SK-N-SH (cell line): ENCODE data around the gene PLCL2. TPM values are rescaled to one million over a fixed set of nuclear protein-coding genes. Genes with fewer than 3 reads are reported as not detected.

Source experiments
- CTCF ChIA-PET: fragments of 300-600, 350-600 bp; formaldehyde crosslinking; extraction: SDS; loops from one replicate; lab custom pipeline; 2021; lab: Yijun Ruan, JAX
- POLR2A ChIA-PET: fragments of 350-600 bp; sonication (Branson Sonifier 250); formaldehyde crosslinking; extraction: SDS; loops from one replicate; lab custom pipeline; 2020; ENCODE audit warnings: antibody characterized with exemption, inconsistent platforms; lab: Yijun Ruan, JAX
- DNase-seq: peaks from one replicate; pipeline ENCODE4 v3.0.0; 2012
- H2AFZ ChIP-seq: fragments of 200-600 bp; sonication (generic); 2 replicates; pipeline ENCODE4 v1.8.1; 2016; ENCODE audit warnings: antibody characterized with exemption, mild to moderate bottlenecking, low read depth
- H3F3A ChIP-seq: fragments of 200-600 bp; sonication (generic); replicated peaks from 2 replicates; pipeline ENCODE3; 2016; ENCODE audit warnings: antibody characterized with exemption, mild to moderate bottlenecking; ENCODE audit not compliant: insufficient read depth
- H3K27ac ChIP-seq, 2 experiments: fragments of 200-500 bp in 1 of 2; fragments of 200-600 bp in 1 of 2; sonication (Bioruptor generic) in 1 of 2; sonication (generic), shearing (Covaris generic) in 1 of 2; 2 replicates each; pipeline versions ENCODE4 v1.5.1 to v1.6.1; 2014 to 2016; ENCODE audit warnings: low read depth in 2 of 2, inconsistent platforms in 1 of 2, low read length in 1 of 2, mild to moderate bottlenecking in 1 of 2, mixed read lengths in 1 of 2
- H3K27me3 ChIP-seq: fragments of 200-600 bp; sonication (generic), shearing (Covaris generic); 2 replicates; pipeline ENCODE4 v1.6.1; 2016; ENCODE audit warnings: mixed run types; ENCODE audit not compliant: insufficient read depth
- H3K36me3 ChIP-seq, 2 experiments: fragments of 200-500 bp in 1 of 2; fragments of 200-600 bp in 1 of 2; sonication (Bioruptor generic) in 1 of 2; sonication (generic) in 1 of 2; replicated peaks in 1 of 2; 2 replicates each; pipeline versions ENCODE3 to v1.5.1; 2014 to 2016; ENCODE audit warnings: low read length in 1 of 2, mild to moderate bottlenecking in 1 of 2; ENCODE audit not compliant: insufficient read depth in 2 of 2, control insufficient read depth in 1 of 2
- H3K4me1 ChIP-seq, 2 experiments: fragments of 200-500 bp in 1 of 2; fragments of 200-600 bp in 1 of 2; sonication (Bioruptor generic) in 1 of 2; sonication (generic), shearing (Covaris generic) in 1 of 2; 2 replicates each; pipeline versions ENCODE4 v1.5.1 to v1.6.1; 2014 to 2016; ENCODE audit warnings: low read depth in 1 of 2, low read length in 1 of 2, mixed run types in 1 of 2; ENCODE audit not compliant: insufficient read depth in 2 of 2, control insufficient read depth in 1 of 2
- H3K4me2 ChIP-seq: fragments of 200-600 bp; sonication (generic), shearing (Covaris generic); 2 replicates; pipeline ENCODE4 v1.6.1; 2017; ENCODE audit warnings: mixed run types
- H3K4me3 ChIP-seq, 2 experiments: fragments of 200-500 bp in 1 of 2; fragments of 200-600 bp in 1 of 2; sonication (Bioruptor generic) in 1 of 2; sonication (generic), shearing (Covaris generic) in 1 of 2; 2 replicates each; pipeline versions ENCODE4 v1.5.1 to v1.8.1; 2014 to 2016; ENCODE audit warnings: low read depth in 2 of 2, inconsistent platforms in 1 of 2, low read length in 1 of 2, mild to moderate bottlenecking in 1 of 2, mixed read lengths in 1 of 2, moderate library complexity in 1 of 2
- H3K79me2 ChIP-seq: fragments of 200-600 bp; sonication (generic); 2 replicates; pipeline ENCODE4 v1.8.1; 2017; ENCODE audit warnings: mild to moderate bottlenecking; ENCODE audit not compliant: insufficient read depth
- H3K9ac ChIP-seq: fragments of 200-600 bp; sonication (generic); 2 replicates; pipeline ENCODE4 v1.6.1; 2017; ENCODE audit warnings: mixed run types
- H3K9me2 ChIP-seq: fragments of 200-600 bp; sonication (generic); 2 replicates; pipeline ENCODE4 v1.6.1; 2017; ENCODE audit warnings: mixed run types
- H3K9me3 ChIP-seq: fragments of 200-600 bp; sonication (generic); 2 replicates; pipeline ENCODE4 v1.6.1; 2017; ENCODE audit warnings: mixed run types, mild to moderate bottlenecking, moderate library complexity
- H4K20me1 ChIP-seq: fragments of 200-600 bp; sonication (generic); 2 replicates; pipeline ENCODE4 v1.6.1; 2017; ENCODE audit warnings: mild to moderate bottlenecking, mixed run types; ENCODE audit not compliant: insufficient read depth
- ELF1 ChIP-seq: IDR thresholded peaks from 2 replicates; pipeline ENCODE4 v1.4.0; 2012
- EZH2phosphoT487 ChIP-seq: fragments of 200-600 bp; sonication (generic); IDR thresholded peaks from 2 replicates; pipeline ENCODE4 v1.6.1; 2017; ENCODE audit warnings: low read depth, mixed run types, mild to moderate bottlenecking, antibody characterized with exemption, moderate library complexity, borderline replicate concordance
- FOSL2 ChIP-seq: IDR thresholded peaks from 2 replicates; pipeline ENCODE4 v1.4.0; 2012; ENCODE audit warnings: low read depth, mild to moderate bottlenecking, moderate library complexity, borderline replicate concordance
- FOXM1 ChIP-seq: IDR thresholded peaks from 2 replicates; pipeline ENCODE4 v1.4.0; 2012; ENCODE audit warnings: low read depth, mild to moderate bottlenecking
- GABPA ChIP-seq: IDR thresholded peaks from 2 replicates; pipeline ENCODE4 v1.4.0; 2012; ENCODE audit warnings: low read depth, mild to moderate bottlenecking
- GATA2 ChIP-seq: sonication (generic); formaldehyde crosslinking; IDR thresholded peaks from 2 replicates; pipeline ENCODE4 v1.5.0; 2020; ENCODE audit warnings: mild to moderate bottlenecking, missing genetic modification reagents
- MXI1 ChIP-seq: IDR thresholded peaks from 2 replicates; pipeline ENCODE4 v1.6.1; 2012; ENCODE audit warnings: mild to moderate bottlenecking, low read depth, low read length, improper control_type of control experiment
- NRF1 ChIP-seq: IDR thresholded peaks from 2 replicates; pipeline ENCODE4 v1.6.1; 2012; ENCODE audit warnings: low read depth, mild to moderate bottlenecking, low read length
- POLR2AphosphoS5 ChIP-seq: IDR thresholded peaks from 2 replicates; pipeline ENCODE4 v1.6.1; 2012; ENCODE audit warnings: low read depth, low read length
- RAD21 ChIP-seq: IDR thresholded peaks from 2 replicates; pipeline ENCODE4 v1.6.1; 2012; ENCODE audit warnings: mild to moderate bottlenecking, low read length
- RCOR1 ChIP-seq: fragments of 150-350 bp; IDR thresholded peaks from 2 replicates; pipeline ENCODE4 v1.6.1; 2017; ENCODE audit warnings: antibody characterized with exemption, low read length
- RFX5 ChIP-seq: IDR thresholded peaks from 2 replicates; pipeline ENCODE4 v1.6.1; 2012; ENCODE audit warnings: mild to moderate bottlenecking, improper control_type of control experiment, low read length
- SMC3 ChIP-seq: IDR thresholded peaks from 2 replicates; pipeline ENCODE4 v1.6.1; 2012; ENCODE audit warnings: low read depth, low read length, improper control_type of control experiment
- TEAD4 ChIP-seq: IDR thresholded peaks from 2 replicates; pipeline ENCODE4 v1.4.0; 2012; ENCODE audit warnings: mild to moderate bottlenecking, borderline replicate concordance; ENCODE audit not compliant: insufficient read depth
- WGBS: methylation state at CpG from one replicate; pipeline ENCODE4 v1.1.6; 2017; ENCODE audit warnings: low lambda C conversion rate; 5-methylcytosine and 5-hydroxymethylcytosine counted together
- polyA plus RNA-seq, 3 experiments: library from polyadenylated mRNA; depleted of rRNA; stranded (reverse); fragments of >200 nt; gene quantifications; 2 replicates each; pipeline ENCODE4 v1.2.3, GENCODE V29; 2012
- TF ChIP-seq, protein P1 (sequence below): fragments of 150-350 bp; IDR thresholded peaks from 2 replicates; pipeline ENCODE4 v1.6.1; 2016; ENCODE audit warnings: mild to moderate bottlenecking, low read depth, low read length
- TF ChIP-seq, protein P2 (sequence below): fragments of 200-600 bp; sonication (generic); IDR thresholded peaks from 2 replicates; pipeline ENCODE4 v1.6.1; 2017; ENCODE audit warnings: antibody characterized with exemption, mild to moderate bottlenecking, moderate library complexity
- TF ChIP-seq, protein P3 (sequence below): IDR thresholded peaks from 2 replicates; pipeline ENCODE4 v1.6.1; 2012; ENCODE audit warnings: mild to moderate bottlenecking, low read depth, low read length, moderate library complexity
- TF ChIP-seq, protein P4 (sequence below): IDR thresholded peaks from 2 replicates; pipeline ENCODE4; 2012

Gene PLCL2
- polyA plus RNA-seq, 1 of the 3 experiments (the other 2 are of a cell fraction): 0.85 TPM

DNA sequence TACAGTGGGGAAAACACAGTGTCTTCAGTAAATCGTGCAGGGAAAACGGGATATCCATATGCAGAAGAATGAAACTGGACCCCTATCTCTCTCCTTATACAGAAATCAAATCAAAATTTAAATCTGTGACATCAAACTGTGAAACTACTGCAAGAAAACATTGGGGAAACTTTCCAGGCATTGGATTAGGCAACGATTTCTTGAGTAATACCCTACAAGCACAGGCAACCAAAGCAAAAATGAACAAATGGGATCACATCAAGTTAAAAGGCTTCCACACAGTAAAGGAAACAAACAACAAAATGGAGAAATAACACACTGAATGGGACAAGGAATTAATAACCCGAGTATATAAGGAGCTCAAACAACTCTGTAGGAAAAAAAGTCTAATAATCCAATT, 165.3 kb downstream of the PLCL2 start:
- ChIA-PET POLR2A (no interaction called here), CTCF (no interaction called here)
- Histone ChIP-seq H3K27ac (no peak overlapping the region), H3K36me3 (peaks cover 0 to 6% of the 10 kb centered on the region in 2 experiments), H2AFZ (no peak overlapping the region), H3K4me2 (no peak overlapping the region), H3K4me1 (no peaks in the 10 kb centered on the region), H3K79me2 (no peaks in the 10 kb centered on the region), H3F3A (no peaks in the 10 kb centered on the region), H3K9me3 (no peaks in the 10 kb centered on the region), H3K4me3 (no peak overlapping the region), H3K9me2 (no peaks in the 10 kb centered on the region), H3K27me3 (no peaks in the 10 kb centered on the region), H4K20me1 (no peaks in the 10 kb centered on the region), H3K9ac (no peak overlapping the region)
- no peak for DNase-seq
- 80% methylated on average over 4 of the region's 4 CpGs for WGBS
- TF ChIP-seq EZH2phosphoT487 (no peak), GABPA (no peak), ELF1 (no peak), FOXM1 (no peak), TEAD4 (no peak), RFX5 (no peak), NRF1 (no peak)
- TF ChIP-seq, protein P1, sequence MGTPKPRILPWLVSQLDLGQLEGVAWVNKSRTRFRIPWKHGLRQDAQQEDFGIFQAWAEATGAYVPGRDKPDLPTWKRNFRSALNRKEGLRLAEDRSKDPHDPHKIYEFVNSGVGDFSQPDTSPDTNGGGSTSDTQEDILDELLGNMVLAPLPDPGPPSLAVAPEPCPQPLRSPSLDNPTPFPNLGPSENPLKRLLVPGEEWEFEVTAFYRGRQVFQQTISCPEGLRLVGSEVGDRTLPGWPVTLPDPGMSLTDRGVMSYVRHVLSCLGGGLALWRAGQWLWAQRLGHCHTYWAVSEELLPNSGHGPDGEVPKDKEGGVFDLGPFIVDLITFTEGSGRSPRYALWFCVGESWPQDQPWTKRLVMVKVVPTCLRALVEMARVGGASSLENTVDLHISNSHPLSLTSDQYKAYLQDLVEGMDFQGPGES: no peak
- TF ChIP-seq, protein P2, sequence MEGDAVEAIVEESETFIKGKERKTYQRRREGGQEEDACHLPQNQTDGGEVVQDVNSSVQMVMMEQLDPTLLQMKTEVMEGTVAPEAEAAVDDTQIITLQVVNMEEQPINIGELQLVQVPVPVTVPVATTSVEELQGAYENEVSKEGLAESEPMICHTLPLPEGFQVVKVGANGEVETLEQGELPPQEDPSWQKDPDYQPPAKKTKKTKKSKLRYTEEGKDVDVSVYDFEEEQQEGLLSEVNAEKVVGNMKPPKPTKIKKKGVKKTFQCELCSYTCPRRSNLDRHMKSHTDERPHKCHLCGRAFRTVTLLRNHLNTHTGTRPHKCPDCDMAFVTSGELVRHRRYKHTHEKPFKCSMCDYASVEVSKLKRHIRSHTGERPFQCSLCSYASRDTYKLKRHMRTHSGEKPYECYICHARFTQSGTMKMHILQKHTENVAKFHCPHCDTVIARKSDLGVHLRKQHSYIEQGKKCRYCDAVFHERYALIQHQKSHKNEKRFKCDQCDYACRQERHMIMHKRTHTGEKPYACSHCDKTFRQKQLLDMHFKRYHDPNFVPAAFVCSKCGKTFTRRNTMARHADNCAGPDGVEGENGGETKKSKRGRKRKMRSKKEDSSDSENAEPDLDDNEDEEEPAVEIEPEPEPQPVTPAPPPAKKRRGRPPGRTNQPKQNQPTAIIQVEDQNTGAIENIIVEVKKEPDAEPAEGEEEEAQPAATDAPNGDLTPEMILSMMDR: no peak
- TF ChIP-seq, protein P3, sequence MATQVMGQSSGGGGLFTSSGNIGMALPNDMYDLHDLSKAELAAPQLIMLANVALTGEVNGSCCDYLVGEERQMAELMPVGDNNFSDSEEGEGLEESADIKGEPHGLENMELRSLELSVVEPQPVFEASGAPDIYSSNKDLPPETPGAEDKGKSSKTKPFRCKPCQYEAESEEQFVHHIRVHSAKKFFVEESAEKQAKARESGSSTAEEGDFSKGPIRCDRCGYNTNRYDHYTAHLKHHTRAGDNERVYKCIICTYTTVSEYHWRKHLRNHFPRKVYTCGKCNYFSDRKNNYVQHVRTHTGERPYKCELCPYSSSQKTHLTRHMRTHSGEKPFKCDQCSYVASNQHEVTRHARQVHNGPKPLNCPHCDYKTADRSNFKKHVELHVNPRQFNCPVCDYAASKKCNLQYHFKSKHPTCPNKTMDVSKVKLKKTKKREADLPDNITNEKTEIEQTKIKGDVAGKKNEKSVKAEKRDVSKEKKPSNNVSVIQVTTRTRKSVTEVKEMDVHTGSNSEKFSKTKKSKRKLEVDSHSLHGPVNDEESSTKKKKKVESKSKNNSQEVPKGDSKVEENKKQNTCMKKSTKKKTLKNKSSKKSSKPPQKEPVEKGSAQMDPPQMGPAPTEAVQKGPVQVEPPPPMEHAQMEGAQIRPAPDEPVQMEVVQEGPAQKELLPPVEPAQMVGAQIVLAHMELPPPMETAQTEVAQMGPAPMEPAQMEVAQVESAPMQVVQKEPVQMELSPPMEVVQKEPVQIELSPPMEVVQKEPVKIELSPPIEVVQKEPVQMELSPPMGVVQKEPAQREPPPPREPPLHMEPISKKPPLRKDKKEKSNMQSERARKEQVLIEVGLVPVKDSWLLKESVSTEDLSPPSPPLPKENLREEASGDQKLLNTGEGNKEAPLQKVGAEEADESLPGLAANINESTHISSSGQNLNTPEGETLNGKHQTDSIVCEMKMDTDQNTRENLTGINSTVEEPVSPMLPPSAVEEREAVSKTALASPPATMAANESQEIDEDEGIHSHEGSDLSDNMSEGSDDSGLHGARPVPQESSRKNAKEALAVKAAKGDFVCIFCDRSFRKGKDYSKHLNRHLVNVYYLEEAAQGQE: no peak

DNA sequence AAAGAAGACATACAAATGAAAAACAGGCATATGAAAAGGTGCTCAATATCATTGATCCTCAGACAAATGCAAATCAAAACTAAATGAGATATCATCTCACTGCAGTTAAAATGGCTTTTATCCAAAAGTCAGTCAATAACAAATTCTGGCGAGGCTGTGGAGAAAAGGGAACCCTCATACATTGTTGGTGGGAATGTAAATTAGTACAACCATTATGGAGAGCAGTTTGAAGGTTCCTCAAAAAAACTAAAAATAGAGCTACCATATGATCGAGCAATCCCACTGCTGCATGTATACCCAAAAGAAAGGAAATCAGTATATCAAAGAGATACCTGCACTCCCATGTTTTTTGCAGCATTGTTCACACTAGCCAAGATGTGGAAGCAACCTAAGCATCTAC, 165.8 kb downstream of the PLCL2 start:
- no peak for DNase-seq
- Histone ChIP-seq H3K9ac (no peak overlapping the region), H3K4me2 (no peak overlapping the region), H3K4me3 (no peak overlapping the region), H3K79me2 (no peaks in the 10 kb centered on the region), H3K27ac (no peak overlapping the region), H3K36me3 (peaks cover 0 to 6% of the 10 kb centered on the region in 2 experiments), H3K4me1 (no peaks in the 10 kb centered on the region), H2AFZ (no peak overlapping the region)
- 96% methylated on average over 2 of the region's 2 CpGs for WGBS
- CTCF ChIA-PET: no interaction called here
- TF ChIP-seq, protein P1: no peak
- TF ChIP-seq RAD21 (no peak), SMC3 (no peak), GATA2 (CRISPR knock-in tag) (no peak), TEAD4 (no peak), NRF1 (no peak), POLR2AphosphoS5 (no peak), FOSL2 (no peak), MXI1 (no peak), RCOR1 (no peak)
- TF ChIP-seq, protein P4, sequence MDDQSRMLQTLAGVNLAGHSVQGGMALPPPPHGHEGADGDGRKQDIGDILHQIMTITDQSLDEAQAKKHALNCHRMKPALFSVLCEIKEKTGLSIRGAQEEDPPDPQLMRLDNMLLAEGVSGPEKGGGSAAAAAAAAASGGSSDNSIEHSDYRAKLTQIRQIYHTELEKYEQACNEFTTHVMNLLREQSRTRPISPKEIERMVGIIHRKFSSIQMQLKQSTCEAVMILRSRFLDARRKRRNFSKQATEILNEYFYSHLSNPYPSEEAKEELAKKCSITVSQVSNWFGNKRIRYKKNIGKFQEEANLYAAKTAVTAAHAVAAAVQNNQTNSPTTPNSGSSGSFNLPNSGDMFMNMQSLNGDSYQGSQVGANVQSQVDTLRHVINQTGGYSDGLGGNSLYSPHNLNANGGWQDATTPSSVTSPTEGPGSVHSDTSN: no peak
- TF ChIP-seq, all 33 proteins: peak for 0
- no peaks in the 10 kb centered on the region for H3F3A ChIP-seq
- no peaks in the 10 kb centered on the region for H3K9me2 ChIP-seq
- POLR2A ChIA-PET: no interaction called here
- no peaks in the 10 kb centered on the region for H3K9me3 ChIP-seq
- H3K27me3 ChIP-seq: no peaks in the 10 kb centered on the region
- no peaks in the 10 kb centered on the region for H4K20me1 ChIP-seq
